MCF 10A (cell line): ENCODE measurements around the gene WNT1. TPM values are rescaled to one million over a fixed set of nuclear protein-coding genes. Genes with fewer than 3 reads are reported as not detected.

ENCODE experiments used
- BruUV-seq: library from RNA; stranded (reverse); fragments of 400-500 nt; replicated peaks from 2 replicates; lab custom pipeline; 2021; lab: Mats Ljungman, UMichigan
- CTCF ChIA-PET: fragments of 300-600 bp; sonication (Branson Sonifier 250); formaldehyde crosslinking; extraction: SDS; loops from one replicate; lab custom pipeline; 2021; ENCODE audit warnings: antibody characterized with exemption, inconsistent platforms; lab: Yijun Ruan, JAX
- POLR2A ChIA-PET: fragments of 300-600, 350-650 bp; sonication (Branson Sonifier 250); formaldehyde crosslinking; extraction: SDS; loops from one replicate; lab custom pipeline; 2020; ENCODE audit warnings: antibody characterized with exemption, inconsistent platforms; lab: Yijun Ruan, JAX
- DNase-seq: peaks from one replicate; pipeline ENCODE4 v3.0.0-alpha.2; 2018; ENCODE audit not compliant: unreplicated experiment
- H3K27ac Mint-ChIP-seq: one replicate; pipeline ENCODE4 v1.8.0; 2022; ENCODE audit warnings: mild to moderate bottlenecking, low read depth, mixed read lengths; ENCODE audit not compliant: unreplicated experiment
- H3K27me3 Mint-ChIP-seq: one replicate; pipeline ENCODE4 v1.8.0; 2022; ENCODE audit warnings: mixed read lengths; ENCODE audit not compliant: insufficient read depth, unreplicated experiment
- H3K36me3 Mint-ChIP-seq: one replicate; pipeline ENCODE4 v1.8.0; 2022; ENCODE audit warnings: mild to moderate bottlenecking, moderate library complexity, mixed read lengths; ENCODE audit not compliant: insufficient read depth, unreplicated experiment
- H3K4me1 Mint-ChIP-seq: one replicate; pipeline ENCODE4 v1.8.0; 2022; ENCODE audit warnings: mixed read lengths; ENCODE audit not compliant: insufficient read depth, unreplicated experiment
- H3K4me3 Mint-ChIP-seq: one replicate; pipeline ENCODE4 v1.8.0; 2022; ENCODE audit warnings: mild to moderate bottlenecking, moderate library complexity, mixed read lengths; ENCODE audit not compliant: unreplicated experiment
- H3K9me3 Mint-ChIP-seq: one replicate; pipeline ENCODE4 v1.8.0; 2022; ENCODE audit warnings: mixed read lengths; ENCODE audit not compliant: unreplicated experiment
- intact Hi-C: fragments of 100-400 bp; cut with micrococcal nuclease; formaldehyde crosslinking; loops from 2 replicates; pipeline ENCODE4 v1.14.1; 2022
- total RNA-seq: library from RNA; stranded (reverse); gene quantifications from 2 replicates; pipeline ENCODE4 v1.2.3, GENCODE V29; 2022
- TF ChIP-seq, protein P1 (sequence below): fragments of 200-600 bp; IDR thresholded peaks from one replicate; pipeline ENCODE4 v1.8.0; 2022; ENCODE audit warnings: antibody characterized with exemption, mild to moderate bottlenecking; ENCODE audit not compliant: unreplicated experiment

The WNT1 gene
- total RNA-seq, 1 experiment from 2014 or later: not detected

DNA sequence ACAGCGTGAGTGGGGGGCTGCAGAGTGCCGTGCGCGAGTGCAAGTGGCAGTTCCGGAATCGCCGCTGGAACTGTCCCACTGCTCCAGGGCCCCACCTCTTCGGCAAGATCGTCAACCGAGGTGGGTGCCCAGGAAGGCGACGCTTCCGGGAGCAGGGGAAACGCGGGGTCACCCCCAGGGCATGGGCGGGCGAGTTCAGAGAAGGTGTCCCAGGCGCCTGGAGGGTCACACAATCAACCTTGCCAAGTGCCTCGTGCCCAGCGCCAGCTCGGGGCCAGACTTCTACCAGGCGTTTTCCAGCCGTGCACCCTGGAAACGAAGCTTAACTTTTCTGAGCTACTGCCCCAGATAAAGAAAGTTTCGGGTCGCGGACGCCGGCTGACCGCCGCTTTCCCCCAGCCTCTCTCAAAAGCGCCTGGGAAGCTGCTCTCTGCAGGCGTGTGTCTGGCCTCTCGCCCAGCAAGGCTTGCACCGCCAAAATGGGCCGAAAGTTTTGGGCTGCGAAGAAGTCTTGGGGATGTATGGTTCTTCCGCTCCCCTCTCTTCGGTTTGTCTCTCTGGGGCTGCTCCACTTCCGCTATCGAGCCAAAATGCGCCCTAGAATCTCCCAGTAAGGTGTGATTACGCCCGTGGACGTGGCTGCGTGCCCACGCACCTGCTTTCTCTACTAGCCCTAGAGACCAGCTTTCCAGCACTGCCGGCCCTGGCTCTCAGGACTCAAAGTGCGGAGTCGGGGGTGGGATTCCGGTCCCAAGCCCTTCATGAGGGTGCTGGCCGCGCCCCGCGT, 1.7 kb downstream of the WNT1 start:
- ChIA-PET POLR2A (no interaction called here), CTCF (interaction anchor here (0.5 to 5.0 kb wide), 6 partner anchors 10 to 976 kb away, joined by 3 to 54 read pairs (median 5); partner anchors contain the start of genes ARF3 and DDX23)
- intact Hi-C loops: no loop called here
- H3K4me3 Mint-ChIP-seq: peak overlapping the region; percentile 18
- H3K4me1 Mint-ChIP-seq: peaks cover 6% of the 10 kb centered on the region
- no peaks in the 10 kb centered on the region for H3K9me3 Mint-ChIP-seq
- H3K27ac Mint-ChIP-seq: no peak overlapping the region
- no peak for DNase-seq
- peaks cover 6% of the 10 kb centered on the region for H3K36me3 Mint-ChIP-seq
- TF ChIP-seq, protein P1, sequence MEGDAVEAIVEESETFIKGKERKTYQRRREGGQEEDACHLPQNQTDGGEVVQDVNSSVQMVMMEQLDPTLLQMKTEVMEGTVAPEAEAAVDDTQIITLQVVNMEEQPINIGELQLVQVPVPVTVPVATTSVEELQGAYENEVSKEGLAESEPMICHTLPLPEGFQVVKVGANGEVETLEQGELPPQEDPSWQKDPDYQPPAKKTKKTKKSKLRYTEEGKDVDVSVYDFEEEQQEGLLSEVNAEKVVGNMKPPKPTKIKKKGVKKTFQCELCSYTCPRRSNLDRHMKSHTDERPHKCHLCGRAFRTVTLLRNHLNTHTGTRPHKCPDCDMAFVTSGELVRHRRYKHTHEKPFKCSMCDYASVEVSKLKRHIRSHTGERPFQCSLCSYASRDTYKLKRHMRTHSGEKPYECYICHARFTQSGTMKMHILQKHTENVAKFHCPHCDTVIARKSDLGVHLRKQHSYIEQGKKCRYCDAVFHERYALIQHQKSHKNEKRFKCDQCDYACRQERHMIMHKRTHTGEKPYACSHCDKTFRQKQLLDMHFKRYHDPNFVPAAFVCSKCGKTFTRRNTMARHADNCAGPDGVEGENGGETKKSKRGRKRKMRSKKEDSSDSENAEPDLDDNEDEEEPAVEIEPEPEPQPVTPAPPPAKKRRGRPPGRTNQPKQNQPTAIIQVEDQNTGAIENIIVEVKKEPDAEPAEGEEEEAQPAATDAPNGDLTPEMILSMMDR: no peak
- peaks cover 78% of the 10 kb centered on the region for H3K27me3 Mint-ChIP-seq
- BruUV-seq: no TSS peak

DNA sequence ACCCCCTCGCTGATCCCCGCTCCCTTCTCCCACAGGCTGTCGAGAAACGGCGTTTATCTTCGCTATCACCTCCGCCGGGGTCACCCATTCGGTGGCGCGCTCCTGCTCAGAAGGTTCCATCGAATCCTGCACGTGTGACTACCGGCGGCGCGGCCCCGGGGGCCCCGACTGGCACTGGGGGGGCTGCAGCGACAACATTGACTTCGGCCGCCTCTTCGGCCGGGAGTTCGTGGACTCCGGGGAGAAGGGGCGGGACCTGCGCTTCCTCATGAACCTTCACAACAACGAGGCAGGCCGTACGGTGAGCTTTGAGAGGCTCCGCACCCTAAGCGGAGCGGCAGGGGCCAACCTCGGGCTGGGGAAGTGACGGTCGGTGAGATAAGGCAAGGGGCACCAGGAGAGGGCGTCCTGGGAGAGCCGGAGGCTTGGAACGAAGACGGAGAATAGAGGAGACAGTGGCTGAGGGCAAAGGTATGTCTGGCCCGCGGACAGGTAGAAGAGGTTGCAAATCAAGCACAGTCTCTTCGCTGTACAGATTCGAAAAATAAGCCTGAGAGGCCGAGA, 2.3 kb downstream of the WNT1 start:
- no peak overlapping the region for H3K27ac Mint-ChIP-seq
- BruUV-seq: no TSS peak
- H3K27me3 Mint-ChIP-seq: peaks cover 85% of the 10 kb centered on the region

DNA sequence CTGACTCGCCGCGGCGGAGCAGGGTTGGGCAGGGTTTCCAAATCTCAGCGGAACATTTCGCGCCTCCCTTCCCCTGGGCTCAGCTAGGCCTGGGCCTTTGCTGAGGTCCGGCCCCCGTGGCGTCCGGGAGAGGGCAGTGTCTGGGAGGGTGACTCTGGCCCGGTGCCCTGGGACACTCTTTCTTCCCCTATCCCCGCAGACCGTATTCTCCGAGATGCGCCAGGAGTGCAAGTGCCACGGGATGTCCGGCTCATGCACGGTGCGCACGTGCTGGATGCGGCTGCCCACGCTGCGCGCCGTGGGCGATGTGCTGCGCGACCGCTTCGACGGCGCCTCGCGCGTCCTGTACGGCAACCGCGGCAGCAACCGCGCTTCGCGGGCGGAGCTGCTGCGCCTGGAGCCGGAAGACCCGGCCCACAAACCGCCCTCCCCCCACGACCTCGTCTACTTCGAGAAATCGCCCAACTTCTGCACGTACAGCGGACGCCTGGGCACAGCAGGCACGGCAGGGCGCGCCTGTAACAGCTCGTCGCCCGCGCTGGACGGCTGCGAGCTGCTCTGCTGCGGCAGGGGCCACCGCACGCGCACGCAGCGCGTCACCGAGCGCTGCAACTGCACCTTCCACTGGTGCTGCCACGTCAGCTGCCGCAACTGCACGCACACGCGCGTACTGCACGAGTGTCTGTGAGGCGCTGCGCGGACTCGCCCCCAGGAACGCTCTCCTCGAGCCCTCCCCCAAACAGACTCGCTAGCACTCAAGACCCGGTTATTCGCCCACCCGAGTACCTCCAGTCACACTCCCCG, 3.0 kb downstream of the WNT1 start:
- H3K36me3 Mint-ChIP-seq: peaks cover 6% of the 10 kb centered on the region
- TF ChIP-seq, protein P1: no peak
- no peak overlapping the region for H3K27ac Mint-ChIP-seq
- no peak overlapping the region for H3K4me3 Mint-ChIP-seq
- BruUV-seq: no TSS peak
- H3K4me1 Mint-ChIP-seq: peaks cover 6% of the 10 kb centered on the region
- intact Hi-C loops: no loop called here
- no peak for DNase-seq
- peaks cover 91% of the 10 kb centered on the region for H3K27me3 Mint-ChIP-seq
- no peaks in the 10 kb centered on the region for H3K9me3 Mint-ChIP-seq
- POLR2A ChIA-PET: no interaction called here
- CTCF ChIA-PET: interaction anchor here (0.7 kb wide), 1 partner anchor 975 kb away, joined by 3 read pairs; no protein-coding TSS in a partner anchor

More for the DNA sequence above, 2.3 kb downstream of the WNT1 start:
- no peak for DNase-seq
- peaks cover 6% of the 10 kb centered on the region for H3K4me1 Mint-ChIP-seq
- TF ChIP-seq, protein P1: no peak
- ChIA-PET CTCF (interaction anchor here (0.7 to 5.0 kb wide), 3 partner anchors 9 to 976 kb away, joined by 3 to 54 read pairs (median 4); no protein-coding TSS in a partner anchor), POLR2A (no interaction called here)
- H3K36me3 Mint-ChIP-seq: peaks cover 6% of the 10 kb centered on the region
- intact Hi-C loops: no loop called here
- H3K4me3 Mint-ChIP-seq: no peak overlapping the region
- H3K9me3 Mint-ChIP-seq: no peaks in the 10 kb centered on the region
